CD4-positive, alpha-beta T cell treated with Interleukin-15 for 1 hour (primary cell): ENCODE measurements around the gene RAB25.
A peak's percentile ranks its signal among the peaks of the same experiment; 100 is the strongest.
"Not testable (repeated sequence)": the region's sequence is repeated elsewhere in the genome, so short reads cannot be mapped to it uniquely, and the experiment has no call there.

ENCODE experiments used
- DNase-seq: peaks from one replicate; pipeline ENCODE4 v3.0.0-alpha.2; 2020

The RAB25 gene

GRCh38 chr1:156055281-156056048, 5.5 kb upstream of the RAB25 start:
- DNase-seq = no peak

- DNase-seq = no peak
These were observed 4.6 kb upstream of the RAB25 start for GRCh38 chr1:156056326-156056849.

GRCh38 chr1:156062189-156062588, 1.2 kb downstream of the RAB25 start:
- no peak for DNase-seq

- DNase-seq = no peak
These were observed 3.0 kb downstream of the RAB25 start for GRCh38 chr1:156063997-156064285.

GRCh38 chr1:156064615-156065014, 3.7 kb downstream of the RAB25 start:
- DNase-seq = no peak

- no peak for DNase-seq
These were observed 4.3 kb downstream of the RAB25 start for GRCh38 chr1:156065212-156065611.

GRCh38 chr1:156065871-156066270, 4.9 kb downstream of the RAB25 start:
- DNase-seq = no peak

- DNase-seq = no peak
These were observed 6.3 kb downstream of the RAB25 start for GRCh38 chr1:156067262-156067661.

- no peak for DNase-seq
These were observed 8.8 kb downstream of the RAB25 start for GRCh38 chr1:156069490-156070455.

GRCh38 chr1:156070548-156070947, 9.6 kb downstream of the RAB25 start:
- no peak for DNase-seq

- not testable (repeated sequence) for DNase-seq
These were observed 10.4 kb downstream of the RAB25 start for GRCh38 chr1:156071332-156071816.

GRCh38 chr1:156072251-156072650, 11.3 kb downstream of the RAB25 start:
- no peak for DNase-seq

GRCh38 chr1:156073110-156073687, 12.2 kb downstream of the RAB25 start:
- no peak for DNase-seq

- no peak for DNase-seq
These were observed 12.8 kb downstream of the RAB25 start for GRCh38 chr1:156073740-156074139.

GRCh38 chr1:156074661-156075060, 13.7 kb downstream of the RAB25 start:
- no peak for DNase-seq

GRCh38 chr1:156075162-156075561, 14.2 kb downstream of the RAB25 start:
- no peak for DNase-seq

- DNase-seq = no peak
These were observed 14.8 kb downstream of the RAB25 start for GRCh38 chr1:156075775-156076204.

GRCh38 chr1:156076609-156077429, 15.9 kb downstream of the RAB25 start:
- peak; percentile 49 for DNase-seq

GRCh38 chr1:156077430-156077760, 16.4 kb downstream of the RAB25 start:
- DNase-seq = no peak

- DNase-seq = no peak
These were observed 17.8 kb downstream of the RAB25 start for GRCh38 chr1:156078728-156079127.

GRCh38 chr1:156079762-156080161, 18.8 kb downstream of the RAB25 start:
- no peak for DNase-seq

GRCh38 chr1:156080241-156080862, 19.4 kb downstream of the RAB25 start:
- DNase-seq = no peak
